Sigmoid colon (tissue), 4 donors: Measurements from ENCODE around the gene KCTD3.

Experiments
- CTCF ChIP-seq, 4 experiments: fragments of 450-650 bp in 3 of 4; fragments of 200-600 bp in 1 of 4; IDR thresholded peaks; one replicate each; pipeline ENCODE4 v1.5.1; 2016 to 2019; ENCODE audit warnings: antibody characterized with exemption in 4 of 4, mild to moderate bottlenecking in 3 of 4, moderate library complexity in 2 of 4
- EP300 ChIP-seq, 4 donors: sonication (generic); formaldehyde crosslinking; IDR thresholded peaks; one replicate each; pipeline ENCODE4 v1.6.1; 2017; ENCODE audit warnings: antibody characterized with exemption in 4 of 4

- no peak for TF ChIP-seq CTCF (IDR thresholded peaks at IDR 0.05)
- TF ChIP-seq EP300 (IDR thresholded peaks at IDR 0.05), result no peak
Measured at GRCh38 chr1:215631040-215631439, 63.9 kb downstream of the KCTD3 start.
